DOHH2 (cell line): Measurements from ENCODE around the gene TFIP11.

Experiments used
- H3F3A ChIP-seq: fragments of 200-600 bp; sonication (generic), shearing (Covaris generic); 2 replicates; pipeline ENCODE4 v1.6.0; 2016; ENCODE audit warnings: antibody characterized with exemption, mild to moderate bottlenecking; ENCODE audit not compliant: control insufficient read depth, insufficient read depth
- H3K27ac ChIP-seq: fragments of 200-600 bp; sonication (generic); 2 replicates; pipeline ENCODE4 v1.5.1; 2014; ENCODE audit warnings: low read depth, mild to moderate bottlenecking, low read length, moderate library complexity
- H3K27me3 ChIP-seq: fragments of 200-600 bp; sonication (generic); 2 replicates; pipeline ENCODE4 v1.6.1; 2014; ENCODE audit warnings: mild to moderate bottlenecking, low read length, mixed read lengths; ENCODE audit not compliant: control insufficient read depth
- H3K36me3 ChIP-seq: fragments of 200-600 bp; sonication (generic); 2 replicates; pipeline ENCODE4 v1.6.1; 2014; ENCODE audit warnings: mild to moderate bottlenecking, low read length, moderate library complexity, mixed read lengths; ENCODE audit not compliant: control insufficient read depth
- H3K4me1 ChIP-seq: fragments of 200-600 bp; sonication (generic); 2 replicates; pipeline ENCODE4 v1.6.1; 2014; ENCODE audit warnings: mild to moderate bottlenecking, low read length, mixed read lengths; ENCODE audit not compliant: control insufficient read depth
- H3K4me2 ChIP-seq: fragments of 200-600 bp; sonication (generic); 2 replicates; pipeline ENCODE4 v1.6.0; 2014; ENCODE audit warnings: mild to moderate bottlenecking, low read length, moderate library complexity
- H3K4me3 ChIP-seq: fragments of 200-600 bp; sonication (generic); 2 replicates; pipeline ENCODE4 v1.5.1; 2014; ENCODE audit warnings: mild to moderate bottlenecking, low read length, mixed read lengths
- H3K79me2 ChIP-seq: fragments of 200-600 bp; sonication (generic); 2 replicates; pipeline ENCODE4 v1.6.1; 2014; ENCODE audit warnings: mild to moderate bottlenecking, low read length, mixed read lengths; ENCODE audit not compliant: control insufficient read depth
- H3K9me2 ChIP-seq: fragments of 200-600 bp; sonication (generic); replicated peaks from 2 replicates; pipeline ENCODE4 v1.6.1; 2014; ENCODE audit warnings: mild to moderate bottlenecking, low read length, mixed read lengths; ENCODE audit not compliant: control insufficient read depth
- H3K9me3 ChIP-seq: fragments of 200-600 bp; sonication (generic); 2 replicates; pipeline ENCODE4 v1.6.1; 2014; ENCODE audit warnings: antibody characterized with exemption, low read length, mixed read lengths; ENCODE audit not compliant: control insufficient read depth, insufficient read depth
- H4K20me1 ChIP-seq: fragments of 200-600 bp; sonication (generic); 2 replicates; pipeline ENCODE4 v1.6.0; 2014; ENCODE audit warnings: low read depth, mild to moderate bottlenecking, antibody characterized with exemption, low read length, moderate library complexity; ENCODE audit not compliant: control insufficient read depth, insufficient read depth
- EZH2phosphoT487 ChIP-seq: fragments of 200-600 bp; sonication (generic); IDR thresholded peaks from 2 replicates; pipeline ENCODE4 v1.6.1; 2017; ENCODE audit warnings: borderline replicate concordance, mild to moderate bottlenecking, antibody characterized with exemption, low read length, moderate library complexity, mixed read lengths
- TF ChIP-seq, protein P1 (sequence below): fragments of 200-600 bp; sonication (generic); IDR thresholded peaks from one replicate; pipeline ENCODE4 v1.5.1; 2014; ENCODE audit warnings: antibody characterized with exemption, mild to moderate bottlenecking, low read depth, low read length; ENCODE audit not compliant: poor library complexity, severe bottlenecking

Gene TFIP11

DNA sequence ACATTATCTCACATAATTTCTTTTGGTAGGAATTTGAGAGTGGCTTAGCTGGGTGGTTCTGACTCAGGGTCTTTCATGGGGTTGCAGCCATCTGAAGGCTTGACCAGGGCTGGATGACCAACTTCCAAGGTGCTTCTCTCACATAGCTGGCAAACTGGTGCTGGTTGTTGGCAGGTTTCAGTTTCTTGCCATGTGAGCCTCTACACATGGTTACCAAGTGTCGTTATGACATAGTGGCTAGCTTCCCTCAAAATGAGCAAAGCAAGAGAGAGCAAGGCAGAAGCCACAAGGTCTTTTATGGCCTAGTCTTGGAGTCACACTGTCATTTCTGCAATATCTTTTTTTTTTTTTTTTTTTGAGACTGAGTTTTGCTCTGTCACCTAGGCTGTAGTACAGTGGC, 4.2 kb upstream of the TFIP11 start:
- H3K27ac ChIP-seq, result peak overlapping the region; percentile 24; the same call in 1 of the 2 replicates
- no peak for TF ChIP-seq EZH2phosphoT487
- TF ChIP-seq, protein P1, sequence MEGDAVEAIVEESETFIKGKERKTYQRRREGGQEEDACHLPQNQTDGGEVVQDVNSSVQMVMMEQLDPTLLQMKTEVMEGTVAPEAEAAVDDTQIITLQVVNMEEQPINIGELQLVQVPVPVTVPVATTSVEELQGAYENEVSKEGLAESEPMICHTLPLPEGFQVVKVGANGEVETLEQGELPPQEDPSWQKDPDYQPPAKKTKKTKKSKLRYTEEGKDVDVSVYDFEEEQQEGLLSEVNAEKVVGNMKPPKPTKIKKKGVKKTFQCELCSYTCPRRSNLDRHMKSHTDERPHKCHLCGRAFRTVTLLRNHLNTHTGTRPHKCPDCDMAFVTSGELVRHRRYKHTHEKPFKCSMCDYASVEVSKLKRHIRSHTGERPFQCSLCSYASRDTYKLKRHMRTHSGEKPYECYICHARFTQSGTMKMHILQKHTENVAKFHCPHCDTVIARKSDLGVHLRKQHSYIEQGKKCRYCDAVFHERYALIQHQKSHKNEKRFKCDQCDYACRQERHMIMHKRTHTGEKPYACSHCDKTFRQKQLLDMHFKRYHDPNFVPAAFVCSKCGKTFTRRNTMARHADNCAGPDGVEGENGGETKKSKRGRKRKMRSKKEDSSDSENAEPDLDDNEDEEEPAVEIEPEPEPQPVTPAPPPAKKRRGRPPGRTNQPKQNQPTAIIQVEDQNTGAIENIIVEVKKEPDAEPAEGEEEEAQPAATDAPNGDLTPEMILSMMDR, result no peak
- H3F3A ChIP-seq, result peaks cover 4% of the 10 kb centered on the region; the same call in 1 of the 2 replicates

DNA sequence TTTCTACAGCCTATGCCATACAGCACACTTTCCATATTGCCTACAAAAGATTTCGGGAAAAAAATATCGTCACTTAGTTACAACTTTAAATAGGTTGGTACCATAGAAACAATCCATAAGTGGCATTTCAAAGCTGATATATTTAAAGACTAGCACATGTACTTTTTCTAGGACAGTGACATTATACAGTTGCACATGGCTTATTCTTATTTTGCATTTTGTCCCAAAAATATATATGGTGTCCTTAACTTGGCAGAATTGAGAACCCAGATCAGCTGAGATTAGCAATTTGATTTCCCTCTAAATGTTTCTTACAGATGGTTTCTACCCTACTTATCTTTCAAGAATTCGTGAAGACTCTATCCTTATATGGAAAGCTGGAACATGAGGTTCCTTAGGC, 3.7 kb upstream of the TFIP11 start:
- no peaks in the 10 kb centered on the region for H3K27me3 ChIP-seq
- H3K9me2 ChIP-seq, result no peaks in the 10 kb centered on the region
- H3K4me1 ChIP-seq, result peaks cover 45% of the 10 kb centered on the region
- no peak for TF ChIP-seq EZH2phosphoT487
- TF ChIP-seq, protein P1, result no peak
- H3K27ac ChIP-seq, result peak overlapping the region; percentile 24
- no peaks in the 10 kb centered on the region for H3K9me3 ChIP-seq
- H4K20me1 ChIP-seq, result peaks cover 7% of the 10 kb centered on the region; the same call in 1 of the 2 replicates
- H3K36me3 ChIP-seq, result peaks cover 25% of the 10 kb centered on the region
- 0 out of 2 replicates have a peak overlapping the region, but pooled peaks have one; percentile 2 for H3K4me3 ChIP-seq
- peaks cover 57% of the 10 kb centered on the region for H3K79me2 ChIP-seq
- H3F3A ChIP-seq, result peaks cover 4% of the 10 kb centered on the region; the same call in 1 of the 2 replicates
- H3K4me2 ChIP-seq, result peak overlapping the region; percentile 36

More for the DNA sequence above, 4.2 kb upstream of the TFIP11 start:
- peaks cover 39% of the 10 kb centered on the region for H3K4me1 ChIP-seq
- peaks cover 51% of the 10 kb centered on the region for H3K79me2 ChIP-seq
- no peak overlapping the region for H3K4me2 ChIP-seq
- peaks cover 19% of the 10 kb centered on the region for H3K36me3 ChIP-seq
- H3K9me3 ChIP-seq, result no peaks in the 10 kb centered on the region
- H4K20me1 ChIP-seq, result peaks cover 5% of the 10 kb centered on the region; the same call in 1 of the 2 replicates
- H3K27me3 ChIP-seq, result no peaks in the 10 kb centered on the region
- H3K4me3 ChIP-seq, result no peak overlapping the region
- no peaks in the 10 kb centered on the region for H3K9me2 ChIP-seq

DNA sequence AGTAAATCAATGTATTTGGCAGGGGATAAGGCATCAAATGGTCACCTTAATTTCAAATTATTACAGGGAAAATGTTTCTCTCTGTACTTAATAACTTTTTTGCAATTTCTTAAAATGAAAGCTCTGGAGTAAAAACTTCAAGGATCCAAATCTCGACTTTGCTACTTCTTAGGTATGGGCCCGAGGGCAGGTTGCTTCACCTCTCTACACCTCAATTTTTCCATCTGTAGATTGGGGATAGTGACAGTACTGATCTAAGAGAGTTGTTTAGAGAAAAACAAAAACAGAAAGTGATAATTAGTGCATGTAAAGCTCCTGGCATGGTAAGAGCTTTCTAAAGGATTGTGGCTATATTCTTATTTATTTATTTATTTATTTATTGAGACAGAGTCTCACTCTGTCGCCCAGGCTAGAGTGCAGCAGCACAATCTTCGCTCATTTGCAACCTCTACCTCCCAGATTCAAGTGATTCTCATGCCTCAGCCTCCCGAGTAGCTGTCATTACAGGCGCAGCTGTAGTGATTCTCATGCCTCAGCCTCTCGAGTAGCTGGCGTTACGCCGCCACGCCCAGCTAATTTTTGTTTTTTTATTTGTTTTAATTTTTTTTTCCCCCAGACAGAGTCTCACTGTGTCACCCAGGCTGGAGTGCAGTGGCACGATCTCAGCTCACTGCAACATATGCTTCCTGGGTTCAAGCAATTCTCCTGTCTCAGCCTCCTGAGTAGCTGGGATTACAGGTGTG, 2.3 kb upstream of the TFIP11 start:
- Histone ChIP-seq H3K4me2 (peak overlapping the region; percentile 78), H3K4me1 (peaks cover 46% of the 10 kb centered on the region), H4K20me1 (peaks cover 7% of the 10 kb centered on the region; the same call in 1 of the 2 replicates), H3F3A (peaks cover 4% of the 10 kb centered on the region; the same call in 1 of the 2 replicates), H3K79me2 (peaks cover 70% of the 10 kb centered on the region), H3K27me3 (no peaks in the 10 kb centered on the region), H3K27ac (peak overlapping the region; percentile 61), H3K9me3 (no peaks in the 10 kb centered on the region), H3K9me2 (no peaks in the 10 kb centered on the region), H3K4me3 (peak overlapping the region; percentile 94), H3K36me3 (peaks cover 39% of the 10 kb centered on the region)
- TF ChIP-seq EZH2phosphoT487, result no peak
- TF ChIP-seq, protein P1, result no peak
